SK-N-SH treated with all-trans-retinoic acid at 6 μM for 48 hours (cell line): ENCODE measurements around the gene STC2.

Source experiments
- OSR1 ChIP-seq: fragments of 250-450 bp; sonication (Bioruptor Pico); IDR thresholded peaks from 2 replicates; pipeline ENCODE4 v1.8.0; 2022; ENCODE audit warnings: moderate library complexity, mild to moderate bottlenecking, inconsistent platforms
- TCF4 ChIP-seq: fragments of 250-450 bp; sonication (Bioruptor Pico); IDR thresholded peaks from 2 replicates; pipeline ENCODE4 v1.8.0; 2021; ENCODE audit warnings: mild to moderate bottlenecking, moderate library complexity, borderline replicate concordance
- ZFP3 ChIP-seq: fragments of 250-450 bp; sonication (Bioruptor Pico); IDR thresholded peaks from 2 replicates; pipeline ENCODE4 v1.5.0; 2020; ENCODE audit warnings: mild to moderate bottlenecking, moderate library complexity
- ZNF565 ChIP-seq: fragments of 450-650 bp; formaldehyde crosslinking; conservative IDR thresholded peaks from 2 replicates; pipeline ENCODE4 v1.5.0; 2020; ENCODE audit warnings: low read depth, mild to moderate bottlenecking, moderate library complexity
- ZNF8 ChIP-seq: fragments of 450-650 bp; formaldehyde crosslinking; IDR thresholded peaks from 2 replicates; pipeline ENCODE4 v1.5.0; 2020; ENCODE audit warnings: mild to moderate bottlenecking, moderate library complexity

GRCh38 chr5:173327948-173328843, at the start of gene STC2:
- TF ChIP-seq ZFP3 (CRISPR knock-in tag) (no peak), TCF4 (no peak), OSR1 (CRISPR knock-in tag) (no peak), ZNF565 (no peak), ZNF8 (CRISPR knock-in tag) (no peak)
